Measurements from ENCODE around the gene MRPL36.

The MRPL36 gene

DNA sequence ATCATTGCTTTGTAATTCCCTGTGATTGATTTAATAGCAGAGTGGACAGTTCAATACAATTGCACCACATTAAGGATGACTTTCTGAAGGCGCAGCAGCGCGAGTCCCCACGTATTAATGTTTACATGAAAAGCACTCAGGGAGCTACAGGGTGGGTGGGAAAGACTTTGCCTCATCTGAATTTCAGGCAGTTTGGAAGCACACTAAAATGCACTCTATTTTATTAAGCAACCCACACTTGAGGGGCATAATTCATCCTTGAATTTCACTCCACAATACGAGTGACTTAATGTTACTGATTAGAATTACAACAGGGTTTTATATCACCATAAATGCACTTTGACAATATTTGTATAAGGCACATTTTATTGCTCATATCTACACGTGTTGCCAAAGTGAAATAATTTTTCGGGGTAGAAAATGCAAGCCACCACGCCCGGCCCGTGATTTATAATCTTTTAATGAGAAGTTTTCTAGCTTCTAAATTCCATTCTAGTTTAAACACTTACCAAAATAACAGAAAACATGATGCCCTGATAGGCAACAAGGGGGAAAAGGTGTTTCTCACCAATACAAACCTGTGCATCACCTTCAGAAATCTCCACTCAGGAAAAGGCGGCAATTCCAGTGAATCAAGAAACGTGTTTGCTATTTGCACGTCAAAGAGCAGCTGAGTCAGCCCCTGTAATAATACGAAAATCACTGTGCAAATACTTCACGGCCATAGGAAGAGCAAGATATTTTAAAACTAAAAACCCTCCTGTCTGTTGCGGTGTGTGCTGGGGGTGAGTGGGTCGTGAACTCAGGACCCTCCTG is 42.6 kb upstream of the MRPL36 start:
- DNase-seq (ENCODE audit: low read depth): no peak
- TF ChIP-seq, protein P1, sequence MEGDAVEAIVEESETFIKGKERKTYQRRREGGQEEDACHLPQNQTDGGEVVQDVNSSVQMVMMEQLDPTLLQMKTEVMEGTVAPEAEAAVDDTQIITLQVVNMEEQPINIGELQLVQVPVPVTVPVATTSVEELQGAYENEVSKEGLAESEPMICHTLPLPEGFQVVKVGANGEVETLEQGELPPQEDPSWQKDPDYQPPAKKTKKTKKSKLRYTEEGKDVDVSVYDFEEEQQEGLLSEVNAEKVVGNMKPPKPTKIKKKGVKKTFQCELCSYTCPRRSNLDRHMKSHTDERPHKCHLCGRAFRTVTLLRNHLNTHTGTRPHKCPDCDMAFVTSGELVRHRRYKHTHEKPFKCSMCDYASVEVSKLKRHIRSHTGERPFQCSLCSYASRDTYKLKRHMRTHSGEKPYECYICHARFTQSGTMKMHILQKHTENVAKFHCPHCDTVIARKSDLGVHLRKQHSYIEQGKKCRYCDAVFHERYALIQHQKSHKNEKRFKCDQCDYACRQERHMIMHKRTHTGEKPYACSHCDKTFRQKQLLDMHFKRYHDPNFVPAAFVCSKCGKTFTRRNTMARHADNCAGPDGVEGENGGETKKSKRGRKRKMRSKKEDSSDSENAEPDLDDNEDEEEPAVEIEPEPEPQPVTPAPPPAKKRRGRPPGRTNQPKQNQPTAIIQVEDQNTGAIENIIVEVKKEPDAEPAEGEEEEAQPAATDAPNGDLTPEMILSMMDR (IDR thresholded peaks at IDR 0.05; ENCODE audit: insufficient read depth, low read depth, low read length, missing control alignments): no peak
- H3K4me3 ChIP-seq (ENCODE audit: low read depth, low read length): no peak overlapping the region

GRCh38 chr5:1840741-1841521 is 41.3 kb upstream of the MRPL36 start:
- TF ChIP-seq, protein P1 (IDR thresholded peaks at IDR 0.05; ENCODE audit: insufficient read depth, low read depth, low read length, missing control alignments): no peak
- no peak for DNase-seq (ENCODE audit: low read depth)
- H3K4me3 ChIP-seq (ENCODE audit: low read depth, low read length): no peak overlapping the region

DNA sequence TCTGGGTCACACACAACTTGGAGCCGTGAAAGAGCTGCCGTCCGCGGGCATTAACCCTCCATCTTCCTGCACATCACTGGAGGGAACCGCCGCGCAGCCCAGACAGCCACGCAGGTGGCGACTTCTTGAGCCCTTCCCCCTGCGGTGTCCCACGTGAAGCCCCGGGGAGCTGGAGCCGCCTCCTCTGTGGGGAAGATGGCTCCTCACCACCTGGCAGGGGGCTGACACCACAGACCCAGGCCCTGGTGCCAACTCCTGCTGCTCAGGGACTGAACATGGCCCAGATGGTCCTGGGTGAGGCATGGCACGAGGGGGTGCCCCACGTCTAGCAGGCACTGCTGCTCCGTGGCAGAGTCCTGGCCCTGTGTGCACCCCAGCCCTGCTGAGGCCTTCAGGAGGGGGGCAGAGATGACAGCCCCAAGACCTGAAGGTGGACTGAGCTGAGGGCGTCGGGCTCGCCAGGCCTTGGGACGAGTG is 40.5 kb upstream of the MRPL36 start:
- DNase-seq (ENCODE audit: low read depth): no peak
- TF ChIP-seq, protein P1 (IDR thresholded peaks at IDR 0.05; ENCODE audit: insufficient read depth, low read depth, low read length, missing control alignments): no peak

GRCh38 chr5:1838013-1838412 is 38.4 kb upstream of the MRPL36 start:
- no peak for DNase-seq (ENCODE audit: low read depth)
- TF ChIP-seq, protein P1 (IDR thresholded peaks at IDR 0.05; ENCODE audit: insufficient read depth, low read depth, low read length, missing control alignments): no peak
- H3K4me3 ChIP-seq (ENCODE audit: low read depth, low read length): no peak overlapping the region

More for the DNA sequence above, 40.5 kb upstream of the MRPL36 start:
- no peak overlapping the region for H3K4me3 ChIP-seq (ENCODE audit: low read depth, low read length)

GRCh38 chr5:1836891-1837880 is 37.5 kb upstream of the MRPL36 start:
- no peak for DNase-seq (ENCODE audit: low read depth)
- H3K4me3 ChIP-seq (ENCODE audit: low read depth, low read length): no peak overlapping the region
- TF ChIP-seq, protein P1 (IDR thresholded peaks at IDR 0.05; ENCODE audit: insufficient read depth, low read depth, low read length, missing control alignments): no peak

GRCh38 chr5:1836176-1836890 is 36.7 kb upstream of the MRPL36 start:
- H3K4me3 ChIP-seq (ENCODE audit: low read depth, low read length): no peak overlapping the region
- TF ChIP-seq, protein P1 (IDR thresholded peaks at IDR 0.05; ENCODE audit: insufficient read depth, low read depth, low read length, missing control alignments): no peak
- no peak for DNase-seq (ENCODE audit: low read depth)
